Subcutaneous abdominal adipose tissue (tissue), 5 donors: ENCODE data around the gene ALDH3A2.

Experiments
- H3K27ac ChIP-seq: one replicate; pipeline ENCODE4 v1.7.0; 2013; ENCODE audit warnings: low read depth, mild to moderate bottlenecking, inconsistent platforms, low read length, moderate library complexity
- H3K27me3 ChIP-seq, 5 donors: one replicate each; pipeline ENCODE4 v1.7.0; 2013; ENCODE audit warnings: low read length in 5 of 5, inconsistent platforms in 1 of 5; ENCODE audit not compliant: control insufficient read depth in 5 of 5, insufficient read depth in 4 of 5
- H3K36me3 ChIP-seq, 5 donors: one replicate each; pipeline ENCODE4 v1.7.0; 2013; ENCODE audit warnings: low read length in 5 of 5; ENCODE audit not compliant: control insufficient read depth in 5 of 5, insufficient read depth in 5 of 5
- H3K4me1 ChIP-seq, 5 donors: one replicate each; pipeline ENCODE4 v1.7.0; 2013; ENCODE audit warnings: low read length in 5 of 5, mild to moderate bottlenecking in 3 of 5, moderate library complexity in 1 of 5; ENCODE audit not compliant: control insufficient read depth in 5 of 5, insufficient read depth in 5 of 5
- H3K4me3 ChIP-seq, 5 donors: one replicate each; pipeline ENCODE4 v1.7.0; 2013; ENCODE audit warnings: low read length in 5 of 5, low read depth in 1 of 5
- H3K9ac ChIP-seq, 5 donors: one replicate each; pipeline ENCODE4 v1.7.0; 2013; ENCODE audit warnings: low read length in 5 of 5, mild to moderate bottlenecking in 4 of 5, moderate library complexity in 3 of 5
- H3K9me3 ChIP-seq, 5 donors: one replicate each; pipeline ENCODE4 v1.7.0; 2013; ENCODE audit warnings: low read length in 5 of 5; ENCODE audit not compliant: control insufficient read depth in 5 of 5
- donor health status: healthy.
- donor health status: healthy.
- donor health status: healthy.
- donor health status: healthy.
- donor health status: healthy.

ALDH3A2 gene

GRCh38 chr17:19648475-19649273 lies at the start of gene ALDH3A2:
Gene ALDH3A2, plus strand, starts transcription at chr17:19648751. Its CDS starts 221 bp downstream, at chr17:19648972.
- Histone ChIP-seq H3K9me3 (no peaks in the 10 kb centered on the region), H3K4me3 (peak within 1 kb of the TSS; percentile 80 to 95 (median 84)), H3K27ac (peak within 1 kb of the TSS; percentile 100), H3K9ac (peak within 1 kb of the TSS; percentile 68 to 91 (median 85)), H3K27me3 (no peaks in the 10 kb centered on the region), H3K36me3 (peaks cover 0 to 8% (median 3%) of the 10 kb centered on the region in 5 donors), H3K4me1 (peaks cover 16 to 90% (median 77%) of the 10 kb centered on the region in 5 donors)

GRCh38 chr17:19610311-19610710 lies 38.2 kb upstream of the ALDH3A2 start:
- Histone ChIP-seq H3K27me3 (no peaks in the 10 kb centered on the region), H3K9me3 (no peaks in the 10 kb centered on the region), H3K27ac (no peak overlapping the region), H3K36me3 (no peaks in the 10 kb centered on the region), H3K4me1 (no peaks in the 10 kb centered on the region), H3K9ac (no peak overlapping the region), H3K4me3 (no peak overlapping the region)

GRCh38 chr17:19610879-19611278 lies 37.7 kb upstream of the ALDH3A2 start:
- Histone ChIP-seq H3K27ac (no peak overlapping the region), H3K9me3 (no peaks in the 10 kb centered on the region), H3K4me3 (no peak overlapping the region), H3K36me3 (no peaks in the 10 kb centered on the region), H3K27me3 (no peaks in the 10 kb centered on the region), H3K4me1 (no peaks in the 10 kb centered on the region), H3K9ac (no peak overlapping the region)

- H3K4me1 ChIP-seq, result no peaks in the 10 kb centered on the region
- no peak overlapping the region for H3K9ac ChIP-seq
- peaks cover 2 to 16% (median 15%) of the 10 kb centered on the region in 5 donors for H3K9me3 ChIP-seq
- no peaks in the 10 kb centered on the region for H3K27me3 ChIP-seq
- H3K36me3 ChIP-seq, result no peaks in the 10 kb centered on the region
- H3K4me3 ChIP-seq, result no peak overlapping the region
- H3K27ac ChIP-seq, result no peak overlapping the region
These were observed 34.6 kb upstream of the ALDH3A2 start for GRCh38 chr17:19613979-19614378.

GRCh38 chr17:19614900-19615299 lies 33.7 kb upstream of the ALDH3A2 start:
- H3K27me3 ChIP-seq, result no peaks in the 10 kb centered on the region
- peaks cover 9 to 24% (median 23%) of the 10 kb centered on the region in 5 donors for H3K9me3 ChIP-seq
- no peak overlapping the region for H3K27ac ChIP-seq
- no peaks in the 10 kb centered on the region for H3K36me3 ChIP-seq
- no peak overlapping the region for H3K4me3 ChIP-seq
- H3K4me1 ChIP-seq, result no peaks in the 10 kb centered on the region
- no peak overlapping the region for H3K9ac ChIP-seq

GRCh38 chr17:19618015-19618414 lies 30.5 kb upstream of the ALDH3A2 start:
- Histone ChIP-seq H3K27me3 (no peaks in the 10 kb centered on the region), H3K4me1 (no peaks in the 10 kb centered on the region), H3K27ac (no peak overlapping the region), H3K9ac (no peak overlapping the region), H3K4me3 (peak overlapping the region in 1 of 5 donors; percentile 37), H3K36me3 (no peaks in the 10 kb centered on the region), H3K9me3 (peaks cover 9 to 35% (median 27%) of the 10 kb centered on the region in 5 donors)

- Histone ChIP-seq H3K27me3 (no peaks in the 10 kb centered on the region), H3K36me3 (no peaks in the 10 kb centered on the region), H3K27ac (no peak overlapping the region), H3K4me1 (no peaks in the 10 kb centered on the region), H3K9me3 (peaks cover 9 to 35% (median 27%) of the 10 kb centered on the region in 5 donors), H3K4me3 (no peak overlapping the region), H3K9ac (no peak overlapping the region)
These were observed 28.7 kb upstream of the ALDH3A2 start for GRCh38 chr17:19619705-19620325.

- Histone ChIP-seq H3K27me3 (no peaks in the 10 kb centered on the region), H3K4me3 (no peak overlapping the region), H3K36me3 (no peaks in the 10 kb centered on the region), H3K9me3 (peaks cover 9 to 35% (median 27%) of the 10 kb centered on the region in 5 donors), H3K4me1 (no peaks in the 10 kb centered on the region), H3K27ac (no peak overlapping the region), H3K9ac (no peak overlapping the region)
These were observed 26.9 kb upstream of the ALDH3A2 start for GRCh38 chr17:19621697-19622096.

GRCh38 chr17:19626079-19626478 lies 22.5 kb upstream of the ALDH3A2 start:
- no peaks in the 10 kb centered on the region for H3K4me1 ChIP-seq
- no peaks in the 10 kb centered on the region for H3K36me3 ChIP-seq
- H3K4me3 ChIP-seq, result no peak overlapping the region
- no peaks in the 10 kb centered on the region for H3K27me3 ChIP-seq
- H3K27ac ChIP-seq, result no peak overlapping the region
- no peak overlapping the region for H3K9ac ChIP-seq
- peaks cover 0 to 5% (median 0%) of the 10 kb centered on the region in 5 donors for H3K9me3 ChIP-seq

GRCh38 chr17:19629449-19629848 lies 19.1 kb upstream of the ALDH3A2 start:
- no peaks in the 10 kb centered on the region for H3K36me3 ChIP-seq
- H3K27me3 ChIP-seq, result no peaks in the 10 kb centered on the region
- no peak overlapping the region for H3K9ac ChIP-seq
- no peaks in the 10 kb centered on the region for H3K9me3 ChIP-seq
- no peaks in the 10 kb centered on the region for H3K4me1 ChIP-seq
- H3K27ac ChIP-seq, result no peak overlapping the region
- H3K4me3 ChIP-seq, result no peak overlapping the region
